Coronary artery (tissue), 2 donors: Measurements from ENCODE around the gene ASB5.
"Not testable (repeated sequence)": the region's sequence is repeated elsewhere in the genome, so short reads cannot be mapped to it uniquely, and the experiment has no call there.

Source experiments
- DNase-seq: peaks from one replicate; pipeline ENCODE4 v3.0.0-alpha.2; 2017; ENCODE audit warnings: low spot score
- H3K27ac ChIP-seq, 2 donors: fragments of 200-600 bp; sonication (generic); one replicate each; pipeline ENCODE4 v1.5.1; 2016 to 2019
- H3K4me3 ChIP-seq: fragments of 200-600 bp; sonication (generic); 2 replicates; pipeline ENCODE4 v1.5.1; 2016; ENCODE audit warnings: mild to moderate bottlenecking, moderate library complexity
- CTCF ChIP-seq: fragments of 200-600 bp; sonication (generic); IDR thresholded peaks from one replicate; pipeline ENCODE4 v1.5.1; 2019; ENCODE audit warnings: antibody characterized with exemption

Gene ASB5

GRCh38 chr4:176286728-176287127, 17.7 kb upstream of the ASB5 start:
- Histone ChIP-seq H3K4me3 (no peak overlapping the region), H3K27ac (peak overlapping the region in 1 of 2 donors; percentile 39)
- no peak for TF ChIP-seq CTCF
- no peak for DNase-seq

- not testable (repeated sequence) for H3K27ac ChIP-seq, H3K4me3 ChIP-seq
Observed at GRCh38 chr4:176279560-176279959, 10.5 kb upstream of the ASB5 start.

GRCh38 chr4:176277162-176277904, 8.3 kb upstream of the ASB5 start:
- H3K27ac ChIP-seq, result no peak overlapping the region
- no peak for DNase-seq
- H3K4me3 ChIP-seq, result peak overlapping the region; percentile 4
- peak; percentile 17 for TF ChIP-seq CTCF

More at GRCh38 chr4:176279560-176279959, 10.5 kb upstream of the ASB5 start:
- not testable (repeated sequence) for DNase-seq

DNA sequence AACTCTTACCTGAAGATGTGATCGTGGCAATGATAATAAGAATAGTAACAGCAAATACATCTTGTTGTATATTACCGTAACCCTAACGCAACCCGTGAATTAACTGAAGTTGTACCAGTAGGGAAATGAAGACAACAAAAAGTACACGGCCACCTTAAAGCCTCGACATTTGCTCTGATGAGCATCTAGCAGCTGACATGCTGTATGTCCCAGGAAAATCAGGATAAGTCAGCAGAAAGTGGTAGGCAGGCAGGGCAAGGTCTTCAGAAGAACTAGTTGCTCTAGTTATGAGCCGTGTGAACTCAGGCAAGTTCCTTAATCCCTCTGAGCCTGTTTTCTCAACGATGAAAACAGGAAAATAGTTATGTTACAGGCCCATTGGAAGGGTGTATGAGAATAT, 7.7 kb upstream of the ASB5 start:
- no peak overlapping the region for H3K4me3 ChIP-seq

DNA sequence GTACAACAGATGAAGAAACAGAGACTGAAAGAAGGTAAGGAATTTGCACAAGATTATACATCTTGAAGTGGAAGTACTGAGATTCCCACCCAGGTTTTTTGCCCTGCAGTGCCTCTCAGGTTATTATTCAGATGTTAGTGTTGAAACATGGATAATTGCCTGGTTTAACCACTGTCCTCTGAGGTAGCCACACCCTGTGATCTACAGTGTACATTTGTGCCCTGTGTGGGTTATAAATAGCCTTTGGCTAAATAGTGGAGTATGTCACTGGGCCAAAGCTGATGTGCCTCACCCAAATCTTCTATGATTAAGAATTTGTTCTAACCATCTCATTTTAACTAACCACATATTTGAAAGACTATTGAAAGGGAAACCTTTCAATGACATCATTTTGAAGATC, 5.4 kb upstream of the ASB5 start:
- no peak for TF ChIP-seq CTCF
- Histone ChIP-seq H3K4me3 (no peak overlapping the region), H3K27ac (no peak overlapping the region)
- no peak for DNase-seq

More for the DNA sequence above, 7.7 kb upstream of the ASB5 start:
- no peak for TF ChIP-seq CTCF
- no peak overlapping the region for H3K27ac ChIP-seq
- DNase-seq, result no peak

DNA sequence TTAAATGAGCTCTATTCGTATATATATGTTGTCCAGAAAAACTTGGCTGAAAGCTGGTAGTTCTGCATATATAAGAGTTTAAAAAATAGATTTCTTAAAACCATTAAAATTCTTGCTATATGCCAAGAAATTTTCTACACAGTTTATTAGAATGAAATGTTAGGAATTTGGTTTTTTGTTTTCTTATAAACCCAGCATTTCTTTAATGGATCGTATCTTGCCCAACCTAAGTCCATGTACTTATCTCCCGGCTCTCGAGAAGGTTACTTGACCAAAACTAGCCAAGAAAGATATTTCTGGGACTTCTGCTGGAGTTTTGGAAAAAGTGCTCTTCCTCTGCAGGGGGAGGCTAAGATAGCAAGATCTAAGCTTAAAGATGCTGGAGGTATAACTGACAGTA, 4.7 kb upstream of the ASB5 start:
- Histone ChIP-seq H3K4me3 (no peak overlapping the region), H3K27ac (no peak overlapping the region)
- no peak for TF ChIP-seq CTCF
- DNase-seq, result no peak

- no peak for TF ChIP-seq CTCF
- H3K4me3 ChIP-seq, result no peak overlapping the region
- DNase-seq, result no peak
- H3K27ac ChIP-seq, result no peak overlapping the region
Observed at GRCh38 chr4:176272799-176273198, 3.8 kb upstream of the ASB5 start.
